IMR-90 (cell line): Measurements from ENCODE around the gene SPATS2L. TPM values are rescaled to one million over a fixed set of nuclear protein-coding genes. Genes with fewer than 3 reads are reported as not detected.

Source experiments
- ATAC-seq: fragments of 200-7000 bp; cut with Tn5 transposase; 2 replicates; pipeline ENCODE4 v1.9.1; 2020; ENCODE audit warnings: low read depth, mild to moderate bottlenecking, moderate library complexity
- BruUV-seq: library from RNA; stranded (reverse); fragments of 400-500 nt; replicated peaks from 2 replicates; lab custom pipeline; 2021; lab: Mats Ljungman, UMichigan
- CTCF ChIA-PET: fragments of 300-600 bp; formaldehyde crosslinking; extraction: SDS; loops from one replicate; lab custom pipeline; 2021; ENCODE audit warnings: antibody characterized with exemption; lab: Yijun Ruan, JAX
- POLR2A ChIA-PET: fragments of 300-600 bp; sonication (Branson Sonifier 250); formaldehyde crosslinking; loops from one replicate; lab custom pipeline; 2022; ENCODE audit warnings: antibody characterized with exemption; ENCODE audit not compliant: unreplicated experiment; lab: Charles Lee
- DNase-seq: peaks from one replicate; pipeline ENCODE4 v3.0.0; 2013
- H2AFZ ChIP-seq: replicated peaks from 2 replicates; pipeline ENCODE3; 2013; ENCODE audit warnings: low read length, mild to moderate bottlenecking; ENCODE audit not compliant: poor library complexity
- H2AK5ac ChIP-seq: 2 replicates; pipeline ENCODE4 v1.6.1; 2013; ENCODE audit warnings: low read depth, low read length, inconsistent platforms
- H2AK9ac ChIP-seq: replicated peaks from 2 replicates; pipeline ENCODE3; 2013; ENCODE audit warnings: mild to moderate bottlenecking, low read depth, low read length, moderate library complexity; ENCODE audit not compliant: poor library complexity
- H2BK120ac ChIP-seq: 2 replicates; pipeline ENCODE4 v1.6.1; 2013; ENCODE audit warnings: low read depth, low read length, inconsistent platforms
- H2BK15ac ChIP-seq: 3 replicates; pipeline ENCODE4 v1.6.1; 2013; ENCODE audit warnings: low read depth, low read length, inconsistent platforms
- H2BK20ac ChIP-seq: 2 replicates; pipeline ENCODE4 v1.6.1; 2013; ENCODE audit warnings: low read depth, mild to moderate bottlenecking, inconsistent platforms, low read length, moderate library complexity
- H2BK5ac ChIP-seq: 2 replicates; pipeline ENCODE4 v1.6.1; 2013; ENCODE audit warnings: mild to moderate bottlenecking, low read depth, low read length, inconsistent platforms; ENCODE audit not compliant: poor library complexity, severe bottlenecking
- H3K14ac ChIP-seq: replicated peaks from 2 replicates; pipeline ENCODE4 v1.6.1; 2013; ENCODE audit warnings: low read depth, low read length, inconsistent platforms
- H3K18ac ChIP-seq: 2 replicates; pipeline ENCODE4 v1.6.1; 2013; ENCODE audit warnings: low read depth, low read length, control low read depth
- H3K23ac ChIP-seq: 2 replicates; pipeline ENCODE4 v1.6.1; 2013; ENCODE audit warnings: low read depth, low read length, inconsistent platforms
- H3K27ac ChIP-seq: 2 replicates; pipeline ENCODE4 v1.5.1; 2013; ENCODE audit warnings: mild to moderate bottlenecking, control low read depth, low read length; ENCODE audit not compliant: insufficient read depth
- H3K27me3 ChIP-seq: 2 replicates; pipeline ENCODE4 v1.6.1; 2013; ENCODE audit warnings: low read length; ENCODE audit not compliant: control insufficient read depth, insufficient read depth
- H3K36me3 ChIP-seq: 2 replicates; pipeline ENCODE4 v1.6.1; 2013; ENCODE audit warnings: low read length, mixed read lengths; ENCODE audit not compliant: control insufficient read depth, insufficient read depth
- H3K4ac ChIP-seq: 2 replicates; pipeline ENCODE4 v1.6.1; 2013; ENCODE audit warnings: low read depth, low read length, inconsistent platforms
- H3K4me1 ChIP-seq: 2 replicates; pipeline ENCODE4 v1.6.1; 2013; ENCODE audit warnings: low read length, mixed read lengths; ENCODE audit not compliant: control insufficient read depth, insufficient read depth
- H3K4me2 ChIP-seq: 2 replicates; pipeline ENCODE4 v1.6.1; 2013; ENCODE audit warnings: low read depth, mild to moderate bottlenecking, control low read depth, low read length, moderate library complexity
- H3K4me3 ChIP-seq: 2 replicates; pipeline ENCODE4 v1.5.1; 2013; ENCODE audit warnings: low read depth, mild to moderate bottlenecking, control low read depth, low read length, moderate library complexity; ENCODE audit not compliant: insufficient read depth
- H3K56ac ChIP-seq: 2 replicates; pipeline ENCODE4 v1.6.1; 2013; ENCODE audit warnings: low read length, inconsistent platforms; ENCODE audit not compliant: insufficient read depth; ENCODE audit errors: extremely low read depth
- H3K79me1 ChIP-seq, 2 experiments: 2 replicates each; pipeline ENCODE4 v1.6.1; 2013; ENCODE audit warnings: low read length in 2 of 2, inconsistent platforms in 1 of 2, low read depth in 1 of 2
- H3K9ac ChIP-seq: 2 replicates; pipeline ENCODE4 v1.6.1; 2013; ENCODE audit warnings: low read depth, low read length, control low read depth
- H3K9me1 ChIP-seq: 2 replicates; pipeline ENCODE4 v1.6.1; 2013; ENCODE audit warnings: low read length, inconsistent platforms; ENCODE audit not compliant: insufficient read depth
- H3K9me3 ChIP-seq: 2 replicates; pipeline ENCODE4 v1.6.1; 2013; ENCODE audit warnings: low read length; ENCODE audit not compliant: control insufficient read depth, insufficient read depth
- H4K20me1 ChIP-seq: 2 replicates; pipeline ENCODE4 v1.6.1; 2013; ENCODE audit warnings: low read length, inconsistent platforms; ENCODE audit not compliant: insufficient read depth
- H4K5ac ChIP-seq: 2 replicates; pipeline ENCODE4 v1.6.1; 2013; ENCODE audit warnings: mild to moderate bottlenecking, low read depth, low read length, control low read depth
- H4K8ac ChIP-seq, 2 experiments: 2 replicates each; pipeline ENCODE4 v1.6.1; 2013; ENCODE audit warnings: low read depth in 2 of 2, low read length in 2 of 2, control low read depth in 1 of 2, inconsistent platforms in 1 of 2
- H4K91ac ChIP-seq: 2 replicates; pipeline ENCODE4 v1.6.1; 2013; ENCODE audit warnings: low read depth, low read length, inconsistent platforms; ENCODE audit not compliant: insufficient read depth
- FOS ChIP-seq: fragments of 150-350 bp; IDR thresholded peaks from 2 replicates; pipeline ENCODE4 v1.6.1; 2016; ENCODE audit warnings: low read depth, low read length
- MAFK ChIP-seq: IDR thresholded peaks from 2 replicates; pipeline ENCODE4 v1.6.1; 2012; ENCODE audit warnings: low read depth, low read length, improper control_type of control experiment
- WGBS, 2 experiments: methylation state at CpG; one replicate each; pipeline versions ENCODE4 v1.1.5 to v1.1.7; 2013; ENCODE audit warnings: missing lambda C conversion rate in 2 of 2; ENCODE audit not compliant: insufficient read length in 1 of 2; ENCODE audit errors: extremely low coverage in 2 of 2; 5-methylcytosine and 5-hydroxymethylcytosine counted together
- dilution Hi-C: fragments of 300-500 bp; cut with HindIII; formaldehyde crosslinking; loops from one replicate; pipeline ENCODE4 v1.14.3; 2018; ENCODE audit warnings: low sequenced_read_pairs; ENCODE audit not compliant: unreplicated experiment
- in situ Hi-C: fragments of 300-500 bp; cut with MboI; formaldehyde crosslinking; loops from 3 replicates; pipeline ENCODE4 v1.14.3; 2019; ENCODE audit warnings: low sequenced_read_pairs, inconsistent platforms, mixed read lengths
- intact Hi-C: fragments of 100-400 bp; cut with micrococcal nuclease; formaldehyde crosslinking; loops from 2 replicates; pipeline ENCODE4 v1.10.0; 2022
- polyA plus RNA-seq, 3 experiments: library from polyadenylated mRNA; depleted of rRNA; stranded (reverse); fragments of >200 nt; gene quantifications; 2 replicates each; pipeline ENCODE4 v1.2.3, GENCODE V29; 2012; ENCODE audit warnings: low replicate concordance in 1 of 3
- total RNA-seq: library from RNA; depleted of rRNA; stranded (reverse); fragments of >200 nt; gene quantifications from 2 replicates; pipeline ENCODE4 v1.2.3, GENCODE V29; 2012

Gene SPATS2L
- total and polyA plus RNA-seq, 2 of the 4 experiments (the other 2 are of a cell fraction): 118 to 155 TPM

DNA sequence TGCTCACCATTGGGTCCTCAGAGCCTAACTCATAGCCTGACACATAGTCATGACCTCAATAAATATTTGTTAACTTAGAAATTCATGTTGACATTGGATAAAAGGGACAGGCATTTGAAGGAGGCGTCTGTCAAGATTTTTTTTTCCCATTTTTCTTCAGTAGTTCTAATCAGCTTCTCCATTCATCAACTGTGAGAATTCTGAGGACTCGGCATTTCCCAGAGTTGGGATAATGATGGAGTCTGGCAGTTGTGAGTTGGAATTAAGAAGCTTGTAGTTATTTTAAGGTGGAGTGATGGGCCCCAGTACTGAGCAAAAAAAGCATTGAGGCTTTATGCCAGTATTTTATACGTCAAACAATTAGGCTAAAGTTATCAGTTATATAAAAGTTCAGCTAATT is 4.6 kb downstream of the SPATS2L start:
- no CpG with 5 or more reads among the region's 3 CpGs for WGBS, 2 experiments
- peak overlapping the region; percentile 26; the same call in 1 of the 2 replicates for H3K14ac ChIP-seq
- H3K4ac ChIP-seq: 0 out of 2 replicates have a peak overlapping the region, but pooled peaks have one; percentile 67
- ChIA-PET CTCF (interaction anchor here (1.3 kb wide), 1 partner anchor 332 kb away, joined by 3 read pairs; no protein-coding TSS in a partner anchor), POLR2A (no interaction called here)
- ATAC-seq (no peak), DNase-seq (no peak)
- in situ Hi-C loops (no loop called here), dilution Hi-C loops (no loop called here), intact Hi-C loops (no loop called here)
- H3K27me3 ChIP-seq: no peaks in the 10 kb centered on the region
- peak overlapping the region; percentile 87 for H2BK5ac ChIP-seq
- peak overlapping the region; percentile 72; the same call in 1 of the 2 replicates for H3K4me2 ChIP-seq
- H4K5ac ChIP-seq: no peak overlapping the region
- H4K91ac ChIP-seq: no peak overlapping the region
- no peak overlapping the region for H2BK15ac ChIP-seq
- no peak overlapping the region for H3K9ac ChIP-seq
- TF ChIP-seq FOS (no peak), MAFK (peak; percentile 37; the same call in 1 of the 2 replicates)
- peaks cover 22% of the 10 kb centered on the region for H3K4me1 ChIP-seq
- H4K8ac ChIP-seq: no peak overlapping the region
- H2AK9ac ChIP-seq: no peak overlapping the region
- H3K79me1 ChIP-seq: peaks cover 5 to 30% of the 10 kb centered on the region in 2 experiments; a peak in 3 of 4 replicates
- no peak overlapping the region for H2AK5ac ChIP-seq
- H2BK120ac ChIP-seq: no peak overlapping the region
- BruUV-seq: no TSS peak
- peaks cover 4% of the 10 kb centered on the region for H3K36me3 ChIP-seq
- peak overlapping the region; percentile 19; the same call in 1 of the 2 replicates for H3K56ac ChIP-seq
- H3K18ac ChIP-seq: peak overlapping the region; percentile 18; the same call in 1 of the 2 replicates
- no peak overlapping the region for H2AFZ ChIP-seq
- peak overlapping the region; percentile 32; the same call in 1 of the 2 replicates for H3K23ac ChIP-seq
- H4K20me1 ChIP-seq: peaks cover 65% of the 10 kb centered on the region
- no peak overlapping the region for H3K4me3 ChIP-seq
- no peaks in the 10 kb centered on the region for H3K9me3 ChIP-seq
- H3K27ac ChIP-seq: peak overlapping the region; percentile 18; the same call in 1 of the 2 replicates
- H3K9me1 ChIP-seq: peaks cover 19% of the 10 kb centered on the region
- peak overlapping the region; percentile 4; the same call in 1 of the 2 replicates for H2BK20ac ChIP-seq
